Body of pancreas (tissue), 4 donors: Measurements from ENCODE around the gene SBNO2. TPM values are rescaled to one million over a fixed set of nuclear protein-coding genes. Genes with fewer than 3 reads are reported as not detected.

Source experiments
- ATAC-seq: fragments of 150-250 bp; one replicate; pipeline ENCODE4 v1.9.1; 2016
- DNase-seq, 4 donors: peaks; one replicate each; pipeline ENCODE4 v3.0.0-alpha.2; 2019
- H3K27ac ChIP-seq, 4 donors: fragments of 200-600 bp; sonication (generic); 1 replicate in 3 of 4; 2 replicates in 1 of 4; pipeline versions ENCODE4 v1.5.1 to v1.6.1; 2016 to 2019; ENCODE audit warnings: mild to moderate bottlenecking in 1 of 4, mixed read lengths in 1 of 4, moderate library complexity in 1 of 4
- H3K27me3 ChIP-seq, 2 donors: fragments of 200-600 bp; sonication (generic); one replicate each; pipeline ENCODE4 v1.6.0; 2016; ENCODE audit warnings: mild to moderate bottlenecking in 1 of 2
- H3K36me3 ChIP-seq, 2 donors: fragments of 200-600 bp; sonication (generic); replicated peaks in 1 of 2; 2 replicates each; pipeline ENCODE4 v1.5.1; 2016; ENCODE audit warnings: low read depth in 2 of 2; ENCODE audit not compliant: insufficient read depth in 1 of 2
- H3K4me1 ChIP-seq: fragments of 200-600 bp; sonication (generic); one replicate; pipeline ENCODE4 v1.6.0; 2016
- H3K4me3 ChIP-seq, 2 donors: fragments of 200-600 bp; sonication (generic); 1 replicate in 1 of 2; 2 replicates in 1 of 2; pipeline ENCODE4 v1.5.1; 2016 to 2019
- H3K9me3 ChIP-seq, 3 donors: fragments of 200-600 bp; sonication (generic); 1 replicate in 2 of 3; 2 replicates in 1 of 3; pipeline ENCODE4 v1.5.1; 2016
- CTCF ChIP-seq, 7 experiments: fragments of 450-650 bp in 4 of 7; fragments of 200-600 bp in 3 of 7; sonication (generic) in 3 of 7; IDR thresholded peaks; one replicate each; pipeline ENCODE4 v1.5.1; 2016 to 2019; ENCODE audit warnings: antibody characterized with exemption in 7 of 7
- POLR2A ChIP-seq, 3 donors: fragments of 450-650 bp; IDR thresholded peaks; one replicate each; pipeline ENCODE4 v1.6.1; 2016; ENCODE audit warnings: antibody characterized with exemption in 3 of 3, mild to moderate bottlenecking in 2 of 3
- WGBS, 2 donors: methylation state at CpG; one replicate each; pipeline ENCODE4 v1.1.5; 2017; 5-methylcytosine and 5-hydroxymethylcytosine counted together
- intact Hi-C: fragments of 100-400 bp; cut with DNase I; formaldehyde crosslinking; loops from one replicate; pipeline ENCODE4 v1.15.1; 2023
- total RNA-seq, 2 donors: library from RNA; depleted of rRNA; stranded (reverse); fragments of >200 nt; gene quantifications; one replicate each; pipeline ENCODE4 v1.1.0, GENCODE V29; 2016

Gene SBNO2
- total RNA-seq, 2 donors from 2014 or later: 14.0 to 30.7 TPM

- TF ChIP-seq CTCF (IDR thresholded peaks at IDR 0.05) (no peak), POLR2A (IDR thresholded peaks at IDR 0.05) (peak in 2 of 3 donors; percentile 20 to 47)
- ATAC-seq (peak; percentile 10), DNase-seq (peak in 1 of 4 donors; percentile 39)
- Histone ChIP-seq H3K4me3 (no peak overlapping the region), H3K27me3 (no peaks in the 10 kb centered on the region), H3K36me3 (no peaks in the 10 kb centered on the region), H3K27ac (peak overlapping the region in 3 of 4 donors; percentile 89 to 93 (median 91)), H3K4me1 (peaks cover 54% of the 10 kb centered on the region), H3K9me3 (no peaks in the 10 kb centered on the region)
- WGBS, 2 donors: 71 to 88% methylated on average over 22 to 30 of the region's 38 CpGs
- intact Hi-C loops: no loop called here
Measured at GRCh38 chr19:1170938-1171754, 2.9 kb downstream of the SBNO2 start.

DNA sequence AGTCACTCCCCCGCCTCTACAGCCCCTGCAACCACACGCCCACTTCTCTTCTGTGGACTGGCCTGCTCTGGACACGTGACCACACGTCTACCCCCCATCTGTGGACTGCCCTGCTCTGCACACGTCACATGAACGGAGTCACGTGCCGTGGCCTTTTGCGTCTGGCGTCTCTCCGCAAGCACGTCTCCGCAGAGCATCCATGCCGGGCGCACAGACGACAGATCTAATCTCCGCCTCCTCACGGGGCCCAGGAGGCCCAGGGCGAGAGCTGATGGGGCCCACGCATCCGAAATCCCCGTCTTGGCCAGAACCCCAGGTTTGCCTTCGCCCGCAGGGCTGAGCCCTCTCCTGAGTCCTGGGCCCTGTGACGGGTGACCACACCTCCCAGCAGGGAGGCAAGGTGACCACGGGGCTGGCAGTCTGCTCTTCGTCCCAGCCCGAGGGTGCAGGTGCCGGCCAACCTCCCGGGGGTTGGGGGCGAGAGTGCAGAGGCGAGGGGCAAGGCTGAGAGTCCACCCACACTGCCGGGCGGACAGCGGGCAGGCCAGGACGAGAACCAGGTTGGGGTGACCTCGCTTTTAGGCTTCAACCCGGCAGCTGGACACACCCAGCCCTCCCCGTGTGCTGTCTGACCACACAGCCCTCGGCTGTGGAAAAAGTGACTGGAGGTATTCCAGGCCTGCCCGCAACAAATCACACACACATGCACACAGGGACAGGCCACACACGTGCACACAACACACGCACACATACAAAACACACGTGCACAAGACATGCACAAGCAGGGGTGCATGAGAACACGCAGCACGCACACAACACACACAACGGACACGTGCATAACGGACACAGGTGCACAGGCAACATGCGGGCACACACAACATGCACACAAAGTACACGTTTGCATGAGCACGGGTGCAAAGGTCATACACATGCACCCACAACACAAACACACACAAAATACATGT, 3.9 kb downstream of the SBNO2 start:
- peaks cover 55% of the 10 kb centered on the region for H3K4me1 ChIP-seq
- ATAC-seq: no peak
- TF ChIP-seq CTCF (IDR thresholded peaks at IDR 0.05) (no peak), POLR2A (IDR thresholded peaks at IDR 0.05) (peak in 2 of 3 donors; percentile 14 to 17)
- peak in 3 of 4 donors; percentile 42 to 57 (median 54) for DNase-seq
- WGBS, 2 donors: 77 to 86% methylated on average over 30 to 48 of the region's 52 CpGs
- H3K27ac ChIP-seq: peak overlapping the region in 3 of 4 donors; percentile 80 to 86 (median 84)
- no peak overlapping the region for H3K4me3 ChIP-seq
- H3K36me3 ChIP-seq: no peaks in the 10 kb centered on the region
- H3K27me3 ChIP-seq: no peaks in the 10 kb centered on the region
- H3K9me3 ChIP-seq: no peaks in the 10 kb centered on the region
- intact Hi-C loops: no loop called here

- intact Hi-C loops: no loop called here
Measured at GRCh38 chr19:1169411-1169791, 4.7 kb downstream of the SBNO2 start.

More at GRCh38 chr19:1169411-1169791, 4.7 kb downstream of the SBNO2 start:
- no peak overlapping the region for H3K4me3 ChIP-seq
- ATAC-seq (no peak), DNase-seq (no peak)
- TF ChIP-seq CTCF (IDR thresholded peaks at IDR 0.05) (no peak), POLR2A (IDR thresholded peaks at IDR 0.05) (no peak)
- no peaks in the 10 kb centered on the region for H3K9me3 ChIP-seq
- 71 to 74% methylated on average over 4 to 10 of the region's 10 CpGs for WGBS, 2 donors
- peak overlapping the region; percentile 69 to 86 (median 82) for H3K27ac ChIP-seq
- no peaks in the 10 kb centered on the region for H3K36me3 ChIP-seq
- no peaks in the 10 kb centered on the region for H3K27me3 ChIP-seq
- peaks cover 58% of the 10 kb centered on the region for H3K4me1 ChIP-seq
